ENCODE data around the gene VKORC1L1. TPM values are rescaled to one million over a fixed set of nuclear protein-coding genes. Genes with fewer than 3 reads are reported as not detected.
A peak's percentile ranks its signal among the peaks of the same experiment; 100 is the strongest.
"Not testable (repeated sequence)": the region's sequence is repeated elsewhere in the genome, so short reads cannot be mapped to it uniquely, and the experiment has no call there.

Gene VKORC1L1
- polyA plus RNA-seq, 2 of the 4 experiments (the other 2 are of a cell fraction) = 28.3 to 36.7 TPM

DNA sequence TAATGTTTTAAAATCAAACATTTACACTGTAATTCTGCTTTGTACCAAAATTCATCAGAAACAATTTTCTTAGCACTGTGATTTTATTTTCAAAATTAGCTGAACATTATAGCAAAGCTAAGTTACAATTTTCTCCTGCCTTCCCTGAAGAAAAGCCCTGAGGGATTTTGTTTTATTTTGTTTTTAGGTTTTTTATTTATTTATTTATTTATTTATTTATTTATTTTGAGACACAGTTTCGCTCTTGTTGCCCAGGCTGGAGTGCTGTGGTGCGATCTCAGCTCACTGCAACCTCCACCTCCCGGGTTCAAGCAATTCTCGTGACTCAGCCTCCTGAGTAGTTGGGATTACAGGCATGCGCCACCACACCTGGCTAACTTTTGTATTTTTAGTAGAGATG is 119.0 kb downstream of the VKORC1L1 start:
- CTCF ChIA-PET; POLR2A ChIA-PET; H3K27ac ChIP-seq; H3K4me3 ChIP-seq; H3K9me3 ChIP-seq; DNase-seq (ENCODE audit: low read depth in 1 of 2, low spot score in 1 of 2); H3K4me2 ChIP-seq; ATAC-seq; H3K4me1 ChIP-seq; FAIRE-seq: not testable (repeated sequence)
- TF ChIP-seq ZC3H11A (IDR thresholded peaks at IDR 0.05) = peak; percentile 83
- 84% methylated on average over 5 of the region's 5 CpGs for WGBS (ENCODE audit: missing lambda C conversion rate)

DNA sequence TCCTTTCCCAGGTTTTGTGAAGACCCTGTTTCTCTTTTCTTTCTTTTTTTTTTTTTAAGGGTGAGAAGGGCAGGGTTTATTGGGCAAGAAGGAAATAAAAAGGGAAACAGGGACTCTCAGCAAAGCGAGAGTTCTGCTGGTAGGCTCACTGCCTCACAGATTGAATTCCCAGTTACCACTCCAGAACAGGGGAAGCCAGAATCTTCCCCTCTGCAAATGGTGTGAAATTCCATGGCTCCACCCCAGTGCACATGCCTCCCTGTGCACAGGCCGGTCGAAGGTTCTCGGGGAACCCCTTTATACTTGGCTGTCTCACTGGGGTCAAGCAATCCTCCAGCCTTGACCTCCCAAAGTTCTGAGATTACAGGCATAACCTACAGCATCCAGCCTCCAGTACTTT is 119.7 kb downstream of the VKORC1L1 start:
- H3K4me1 ChIP-seq = no peaks in the 10 kb centered on the region
- ChIA-PET CTCF (no interaction called here), POLR2A (no interaction called here)
- 96% methylated on average over 4 of the region's 4 CpGs for WGBS (ENCODE audit: missing lambda C conversion rate)
- ATAC-seq (no peak), FAIRE-seq (no peak), DNase-seq (ENCODE audit: low read depth in 1 of 2, low spot score in 1 of 2) (no peak)
- no peak overlapping the region for H3K4me3 ChIP-seq
- H3K27ac ChIP-seq = no peak overlapping the region
- TF ChIP-seq BHLHE40 (IDR thresholded peaks at IDR 0.05; ENCODE audit: low read depth, low read length) (no peak), EHMT2 (IDR thresholded peaks at IDR 0.05; ENCODE audit: low read depth) (no peak), NFE2L2 (conservative IDR thresholded peaks at IDR 0.05; ENCODE audit: low read length) (no peak), RNF2 (IDR thresholded peaks at IDR 0.05; ENCODE audit: borderline replicate concordance, low read depth) (no peak)
- TF ChIP-seq, protein P1, sequence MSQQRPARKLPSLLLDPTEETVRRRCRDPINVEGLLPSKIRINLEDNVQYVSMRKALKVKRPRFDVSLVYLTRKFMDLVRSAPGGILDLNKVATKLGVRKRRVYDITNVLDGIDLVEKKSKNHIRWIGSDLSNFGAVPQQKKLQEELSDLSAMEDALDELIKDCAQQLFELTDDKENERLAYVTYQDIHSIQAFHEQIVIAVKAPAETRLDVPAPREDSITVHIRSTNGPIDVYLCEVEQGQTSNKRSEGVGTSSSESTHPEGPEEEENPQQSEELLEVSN (IDR thresholded peaks at IDR 0.05; ENCODE audit: borderline replicate concordance, low read depth) = no peak
- TF ChIP-seq, protein P2, sequence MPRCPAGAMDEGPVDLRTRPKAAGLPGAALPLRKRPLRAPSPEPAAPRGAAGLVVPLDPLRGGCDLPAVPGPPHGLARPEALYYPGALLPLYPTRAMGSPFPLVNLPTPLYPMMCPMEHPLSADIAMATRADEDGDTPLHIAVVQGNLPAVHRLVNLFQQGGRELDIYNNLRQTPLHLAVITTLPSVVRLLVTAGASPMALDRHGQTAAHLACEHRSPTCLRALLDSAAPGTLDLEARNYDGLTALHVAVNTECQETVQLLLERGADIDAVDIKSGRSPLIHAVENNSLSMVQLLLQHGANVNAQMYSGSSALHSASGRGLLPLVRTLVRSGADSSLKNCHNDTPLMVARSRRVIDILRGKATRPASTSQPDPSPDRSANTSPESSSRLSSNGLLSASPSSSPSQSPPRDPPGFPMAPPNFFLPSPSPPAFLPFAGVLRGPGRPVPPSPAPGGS (IDR thresholded peaks at IDR 0.05) = no peak
- TF ChIP-seq, protein P3, sequence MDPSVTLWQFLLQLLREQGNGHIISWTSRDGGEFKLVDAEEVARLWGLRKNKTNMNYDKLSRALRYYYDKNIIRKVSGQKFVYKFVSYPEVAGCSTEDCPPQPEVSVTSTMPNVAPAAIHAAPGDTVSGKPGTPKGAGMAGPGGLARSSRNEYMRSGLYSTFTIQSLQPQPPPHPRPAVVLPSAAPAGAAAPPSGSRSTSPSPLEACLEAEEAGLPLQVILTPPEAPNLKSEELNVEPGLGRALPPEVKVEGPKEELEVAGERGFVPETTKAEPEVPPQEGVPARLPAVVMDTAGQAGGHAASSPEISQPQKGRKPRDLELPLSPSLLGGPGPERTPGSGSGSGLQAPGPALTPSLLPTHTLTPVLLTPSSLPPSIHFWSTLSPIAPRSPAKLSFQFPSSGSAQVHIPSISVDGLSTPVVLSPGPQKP (IDR thresholded peaks at IDR 0.05; ENCODE audit: low read depth, low read length) = no peak
- TF ChIP-seq, protein P4, sequence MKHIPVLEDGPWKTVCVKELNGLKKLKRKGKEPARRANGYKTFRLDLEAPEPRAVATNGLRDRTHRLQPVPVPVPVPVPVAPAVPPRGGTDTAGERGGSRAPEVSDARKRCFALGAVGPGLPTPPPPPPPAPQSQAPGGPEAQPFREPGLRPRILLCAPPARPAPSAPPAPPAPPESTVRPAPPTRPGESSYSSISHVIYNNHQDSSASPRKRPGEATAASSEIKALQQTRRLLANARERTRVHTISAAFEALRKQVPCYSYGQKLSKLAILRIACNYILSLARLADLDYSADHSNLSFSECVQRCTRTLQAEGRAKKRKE (CRISPR knock-in tag; IDR thresholded peaks at IDR 0.05; ENCODE audit: low read depth) = no peak
- H3K9me3 ChIP-seq = no peaks in the 10 kb centered on the region
- no peak overlapping the region for H3K4me2 ChIP-seq

DNA sequence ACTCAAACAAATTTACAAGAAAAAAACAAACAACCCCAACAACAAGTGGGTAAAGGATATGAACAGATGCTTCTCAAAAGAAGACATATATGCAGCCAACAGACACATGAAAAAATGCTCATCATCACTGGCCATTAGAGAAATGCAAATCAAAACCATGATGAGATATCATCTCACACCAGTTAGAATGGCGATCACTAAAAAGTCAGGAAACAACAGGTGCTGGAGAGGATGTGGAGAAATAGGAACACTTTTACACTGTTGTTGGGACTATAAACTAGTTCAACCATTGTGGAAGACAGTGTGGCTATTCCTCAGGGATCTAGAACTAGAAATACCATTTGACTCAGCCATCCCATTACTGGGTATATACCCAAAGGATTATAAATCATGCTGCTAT is 122.1 kb downstream of the VKORC1L1 start:
- DNase-seq (ENCODE audit: low read depth in 1 of 2, low spot score in 1 of 2); H3K9me3 ChIP-seq; H3K27ac ChIP-seq; FAIRE-seq; CTCF ChIA-PET; POLR2A ChIA-PET; H3K4me2 ChIP-seq; ATAC-seq; H3K4me1 ChIP-seq; H3K4me3 ChIP-seq: not testable (repeated sequence)
- 11% methylated on average over 1 of the region's 1 CpG for WGBS (ENCODE audit: missing lambda C conversion rate)

DNA sequence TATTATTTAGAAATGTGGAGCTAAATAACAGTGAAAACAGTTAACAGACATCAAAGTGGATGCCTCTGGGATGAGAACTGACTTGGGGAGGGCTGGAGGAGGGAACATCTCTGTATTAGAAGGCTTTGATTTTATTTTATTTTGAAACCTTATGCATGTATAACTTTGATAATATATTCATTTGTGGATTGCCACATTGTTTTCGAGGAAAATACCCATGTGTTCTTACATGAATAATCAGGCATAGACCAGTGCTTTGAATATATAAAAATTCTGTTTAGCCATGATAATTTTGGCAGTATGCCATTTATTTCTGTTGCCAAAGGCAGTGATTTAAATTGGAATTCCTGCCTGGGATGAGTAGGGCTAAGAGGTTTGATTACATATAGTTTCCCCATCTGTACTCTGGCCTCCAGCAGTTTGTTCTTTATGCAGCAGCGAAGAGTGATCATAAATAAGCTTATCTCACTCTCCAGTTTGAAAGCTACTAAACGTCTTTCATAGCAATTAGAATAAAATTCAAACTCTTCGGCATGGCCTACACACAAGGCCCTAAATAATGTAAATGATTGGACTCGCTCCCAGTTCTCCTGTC is 128.0 kb downstream of the VKORC1L1 start:
- 31% methylated on average over 1 of the region's 5 CpGs for WGBS (ENCODE audit: missing lambda C conversion rate)
- FAIRE-seq; POLR2A ChIA-PET; H3K4me1 ChIP-seq; H3K4me3 ChIP-seq; H3K4me2 ChIP-seq; CTCF ChIA-PET; H3K9me3 ChIP-seq; ATAC-seq; H3K27ac ChIP-seq; DNase-seq (ENCODE audit: low read depth in 1 of 2, low spot score in 1 of 2): not testable (repeated sequence)

DNA sequence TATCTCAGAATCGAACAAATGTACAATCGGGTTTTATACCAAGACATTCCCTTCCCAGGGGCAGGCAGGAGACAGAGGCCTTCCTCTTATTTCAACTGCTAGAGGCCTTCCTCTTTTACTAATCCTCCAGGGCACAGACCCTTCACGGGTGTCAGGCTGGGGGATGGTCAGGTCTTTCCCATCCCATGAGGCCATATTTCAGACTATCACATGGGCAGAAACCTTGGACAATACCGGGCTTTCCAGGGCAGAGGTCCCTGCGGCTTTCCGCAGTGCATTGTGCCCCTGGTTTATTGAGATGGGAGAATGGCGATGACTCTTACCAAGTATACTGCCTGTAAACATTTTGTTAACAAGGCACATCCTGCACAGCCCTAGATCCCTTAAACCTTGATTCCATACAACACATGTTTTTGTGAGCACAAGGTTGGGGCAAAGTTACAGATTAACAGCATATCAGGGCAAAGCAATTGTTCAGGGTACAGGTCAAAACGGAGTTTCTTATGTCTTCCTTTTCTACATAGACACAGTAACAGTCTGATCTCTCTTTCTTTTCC is 132.3 kb downstream of the VKORC1L1 start:
- H3K4me3 ChIP-seq; ATAC-seq; POLR2A ChIA-PET; H3K9me3 ChIP-seq; H3K4me1 ChIP-seq; H3K4me2 ChIP-seq; DNase-seq (ENCODE audit: low read depth in 1 of 2, low spot score in 1 of 2); FAIRE-seq; H3K27ac ChIP-seq: not testable (repeated sequence)
- WGBS (ENCODE audit: missing lambda C conversion rate) = 86% methylated on average over 8 of the region's 8 CpGs
- CTCF ChIA-PET = interaction anchor here (1.2 kb wide), 1 partner anchor 9 kb away, joined by 3 read pairs; no protein-coding TSS in a partner anchor
